Measurements from ENCODE around the gene NEDD9. TPM values are rescaled to one million over a fixed set of nuclear protein-coding genes. Genes with fewer than 3 reads are reported as not detected.

Gene NEDD9
- total RNA-seq, 3 donors from 2014 or later = 19.1 to 31.6 (median 31.5) TPM

GRCh38 chr6:11200356-11200755 is 32.1 kb downstream of the NEDD9 start:
- no peak for DNase-seq
- peaks cover 60% of the 10 kb centered on the region for H3K4me1 Mint-ChIP-seq (ENCODE audit: low read depth)
- no peak for ATAC-seq
- H3K36me3 Mint-ChIP-seq (ENCODE audit: insufficient read depth) = peaks cover 55% of the 10 kb centered on the region
- H3K4me3 Mint-ChIP-seq = no peak overlapping the region
- no peaks in the 10 kb centered on the region for H3K9me3 Mint-ChIP-seq
- no peaks in the 10 kb centered on the region for H3K27me3 Mint-ChIP-seq (ENCODE audit: low read depth)

GRCh38 chr6:11198663-11199603 is 33.5 kb downstream of the NEDD9 start:
- Mint-ChIP-seq H3K4me3 (no peak overlapping the region), H3K9me3 (no peaks in the 10 kb centered on the region), H3K4me1 (ENCODE audit: low read depth) (peaks cover 56% of the 10 kb centered on the region), H3K36me3 (ENCODE audit: insufficient read depth) (peaks cover 54% of the 10 kb centered on the region), H3K27me3 (ENCODE audit: low read depth) (no peaks in the 10 kb centered on the region)
- DNase-seq = no peak
- ATAC-seq = peak; percentile 64 to 71

GRCh38 chr6:11197850-11198249 is 34.6 kb downstream of the NEDD9 start:
- Mint-ChIP-seq H3K36me3 (ENCODE audit: insufficient read depth) (peaks cover 54% of the 10 kb centered on the region), H3K4me3 (no peak overlapping the region), H3K9me3 (no peaks in the 10 kb centered on the region), H3K4me1 (ENCODE audit: low read depth) (peaks cover 45% of the 10 kb centered on the region), H3K27me3 (ENCODE audit: low read depth) (no peaks in the 10 kb centered on the region)
- no peak for ATAC-seq
- DNase-seq = no peak

- H3K4me3 Mint-ChIP-seq = no peak overlapping the region
- no peaks in the 10 kb centered on the region for H3K27me3 Mint-ChIP-seq (ENCODE audit: low read depth)
- H3K9me3 Mint-ChIP-seq = no peaks in the 10 kb centered on the region
- DNase-seq = no peak
- no peak for ATAC-seq
- peaks cover 55% of the 10 kb centered on the region for H3K36me3 Mint-ChIP-seq (ENCODE audit: insufficient read depth)
- H3K4me1 Mint-ChIP-seq (ENCODE audit: low read depth) = peaks cover 38% of the 10 kb centered on the region
Observed at GRCh38 chr6:11197175-11197536, 35.3 kb downstream of the NEDD9 start.

GRCh38 chr6:11196511-11197174 is 35.8 kb downstream of the NEDD9 start:
- peaks cover 34% of the 10 kb centered on the region for H3K4me1 Mint-ChIP-seq (ENCODE audit: low read depth)
- H3K4me3 Mint-ChIP-seq = no peak overlapping the region
- H3K36me3 Mint-ChIP-seq (ENCODE audit: insufficient read depth) = peaks cover 55% of the 10 kb centered on the region
- no peaks in the 10 kb centered on the region for H3K27me3 Mint-ChIP-seq (ENCODE audit: low read depth)
- no peaks in the 10 kb centered on the region for H3K9me3 Mint-ChIP-seq
- no peak for ATAC-seq
- no peak for DNase-seq

- Mint-ChIP-seq H3K9me3 (no peaks in the 10 kb centered on the region), H3K27me3 (ENCODE audit: low read depth) (no peaks in the 10 kb centered on the region), H3K4me3 (no peak overlapping the region), H3K4me1 (ENCODE audit: low read depth) (peaks cover 18% of the 10 kb centered on the region), H3K36me3 (ENCODE audit: insufficient read depth) (peaks cover 56% of the 10 kb centered on the region)
- no peak for DNase-seq
- no peak for ATAC-seq
Observed at GRCh38 chr6:11194356-11195218, 37.9 kb downstream of the NEDD9 start.

- ATAC-seq (no peak), DNase-seq (no peak)
- no peak overlapping the region for H3K4me3 Mint-ChIP-seq
- H3K4me1 Mint-ChIP-seq (ENCODE audit: low read depth) = peaks cover 6% of the 10 kb centered on the region
- H3K36me3 Mint-ChIP-seq (ENCODE audit: insufficient read depth) = peaks cover 50% of the 10 kb centered on the region
- no peaks in the 10 kb centered on the region for H3K9me3 Mint-ChIP-seq
- H3K27me3 Mint-ChIP-seq (ENCODE audit: low read depth) = no peaks in the 10 kb centered on the region
Observed at GRCh38 chr6:11193434-11193833, 39.0 kb downstream of the NEDD9 start.

GRCh38 chr6:11192167-11192566 is 40.3 kb downstream of the NEDD9 start:
- ATAC-seq = no peak
- H3K4me3 Mint-ChIP-seq = no peak overlapping the region
- H3K4me1 Mint-ChIP-seq (ENCODE audit: low read depth) = peaks cover 2% of the 10 kb centered on the region
- DNase-seq = no peak
- no peaks in the 10 kb centered on the region for H3K27me3 Mint-ChIP-seq (ENCODE audit: low read depth)
- H3K36me3 Mint-ChIP-seq (ENCODE audit: insufficient read depth) = peaks cover 51% of the 10 kb centered on the region
- no peaks in the 10 kb centered on the region for H3K9me3 Mint-ChIP-seq

GRCh38 chr6:11190625-11191245 is 41.7 kb downstream of the NEDD9 start:
- no peaks in the 10 kb centered on the region for H3K4me1 Mint-ChIP-seq (ENCODE audit: low read depth)
- no peaks in the 10 kb centered on the region for H3K9me3 Mint-ChIP-seq
- no peak for DNase-seq
- peaks cover 60% of the 10 kb centered on the region for H3K36me3 Mint-ChIP-seq (ENCODE audit: insufficient read depth)
- H3K4me3 Mint-ChIP-seq = no peak overlapping the region
- no peak for ATAC-seq
- H3K27me3 Mint-ChIP-seq (ENCODE audit: low read depth) = no peaks in the 10 kb centered on the region

- no peaks in the 10 kb centered on the region for H3K9me3 Mint-ChIP-seq
- H3K4me3 Mint-ChIP-seq = no peak overlapping the region
- no peak for DNase-seq
- no peaks in the 10 kb centered on the region for H3K27me3 Mint-ChIP-seq (ENCODE audit: low read depth)
- no peak for ATAC-seq
- H3K36me3 Mint-ChIP-seq (ENCODE audit: insufficient read depth) = peaks cover 61% of the 10 kb centered on the region
- no peaks in the 10 kb centered on the region for H3K4me1 Mint-ChIP-seq (ENCODE audit: low read depth)
Observed at GRCh38 chr6:11189865-11190624, 42.4 kb downstream of the NEDD9 start.

- H3K27me3 Mint-ChIP-seq (ENCODE audit: low read depth) = no peaks in the 10 kb centered on the region
- no peaks in the 10 kb centered on the region for H3K9me3 Mint-ChIP-seq
- H3K4me3 Mint-ChIP-seq = no peak overlapping the region
- no peak for ATAC-seq
- peaks cover 73% of the 10 kb centered on the region for H3K36me3 Mint-ChIP-seq (ENCODE audit: insufficient read depth)
- no peaks in the 10 kb centered on the region for H3K4me1 Mint-ChIP-seq (ENCODE audit: low read depth)
- no peak for DNase-seq
Observed at GRCh38 chr6:11188161-11188915, 44.1 kb downstream of the NEDD9 start.

- Mint-ChIP-seq H3K4me3 (no peak overlapping the region), H3K36me3 (ENCODE audit: insufficient read depth) (peaks cover 79% of the 10 kb centered on the region), H3K27me3 (ENCODE audit: low read depth) (no peaks in the 10 kb centered on the region), H3K4me1 (ENCODE audit: low read depth) (no peaks in the 10 kb centered on the region), H3K9me3 (no peaks in the 10 kb centered on the region)
- ATAC-seq = no peak
- DNase-seq = no peak
Observed at GRCh38 chr6:11187301-11187700, 45.2 kb downstream of the NEDD9 start.

Data from activated T-cell treated with anti-CD3 and anti-CD28 coated beads, Interleukin-2, amount 50 U/mL, for 4 hours (primary cell).